GM21529 (cell line): ENCODE measurements around the gene HOXB6.

Source experiments
- ATAC-seq: cut with Tn5 transposase; IDR thresholded peaks from one replicate; pipeline ENCODE4 v1.9.1; 2021; ENCODE audit not compliant: unreplicated experiment

HOXB6 gene

DNA sequence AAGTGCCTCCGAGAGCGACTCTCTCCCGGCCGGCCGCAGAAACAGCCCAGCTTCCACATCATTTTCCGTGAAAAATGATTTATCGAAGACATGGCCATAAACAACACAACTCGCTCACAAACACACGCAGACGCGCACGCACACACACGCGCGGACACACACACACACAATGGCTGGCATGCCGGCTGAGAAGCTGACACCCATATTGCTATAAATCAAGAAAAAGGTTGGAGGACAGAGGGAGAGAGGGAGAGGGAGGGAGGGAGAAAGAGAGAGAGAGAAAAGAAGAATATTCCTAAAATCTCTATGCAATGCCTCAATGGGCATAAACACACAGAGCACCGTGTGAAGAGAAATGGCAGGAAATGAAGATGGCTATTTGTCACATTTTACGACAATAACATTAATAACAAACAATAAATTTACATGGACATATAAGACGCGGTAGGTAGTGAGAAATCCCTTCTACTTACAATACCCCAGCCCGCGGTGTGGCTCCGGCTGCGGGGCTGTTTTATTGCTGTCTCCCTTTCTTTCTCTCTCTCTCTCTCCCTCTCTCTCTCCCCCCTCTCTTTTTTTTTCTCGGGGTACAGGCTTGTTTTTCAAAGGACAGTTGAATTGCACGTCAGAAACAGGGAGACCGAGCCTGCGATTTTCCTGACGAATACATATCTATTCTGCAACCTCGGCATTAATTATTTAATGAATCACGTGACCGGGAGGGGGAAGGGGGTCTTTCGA is 36.1 kb downstream of the HOXB6 start:
- ATAC-seq: no peak

DNA sequence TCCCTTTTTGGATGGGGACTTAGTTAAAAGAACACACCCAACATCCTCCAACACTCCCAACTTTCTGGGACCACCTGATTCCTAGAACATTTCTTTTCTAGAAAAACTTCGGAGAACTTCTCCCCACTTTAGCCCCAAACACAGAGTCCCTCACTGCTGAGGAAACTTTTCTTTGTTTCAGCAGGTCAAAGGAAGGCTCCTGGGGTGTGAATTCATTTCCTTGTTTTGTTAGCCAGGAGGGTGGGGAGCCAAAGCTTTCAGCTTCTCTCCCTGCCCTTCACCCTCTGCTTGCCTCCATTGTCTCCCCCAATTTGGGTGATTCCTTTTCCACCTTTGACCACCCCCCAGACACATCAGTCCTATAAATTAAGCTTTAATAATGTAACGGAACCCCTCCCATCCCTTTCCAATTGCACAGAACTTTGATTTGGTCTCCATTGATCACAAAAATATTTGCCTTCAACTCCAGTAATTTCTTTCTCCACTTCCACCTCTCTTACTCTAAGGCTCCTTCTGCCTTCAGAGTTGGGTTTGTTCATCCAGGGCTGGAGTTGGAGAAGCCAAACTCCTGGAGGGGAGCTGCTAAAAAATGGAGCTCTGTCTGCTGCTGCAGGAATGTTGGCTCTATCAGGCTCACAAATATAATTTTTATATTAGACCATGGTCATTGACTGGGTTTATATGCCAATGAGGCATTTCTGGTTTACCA is 37.0 kb downstream of the HOXB6 start:
- no peak for ATAC-seq

DNA sequence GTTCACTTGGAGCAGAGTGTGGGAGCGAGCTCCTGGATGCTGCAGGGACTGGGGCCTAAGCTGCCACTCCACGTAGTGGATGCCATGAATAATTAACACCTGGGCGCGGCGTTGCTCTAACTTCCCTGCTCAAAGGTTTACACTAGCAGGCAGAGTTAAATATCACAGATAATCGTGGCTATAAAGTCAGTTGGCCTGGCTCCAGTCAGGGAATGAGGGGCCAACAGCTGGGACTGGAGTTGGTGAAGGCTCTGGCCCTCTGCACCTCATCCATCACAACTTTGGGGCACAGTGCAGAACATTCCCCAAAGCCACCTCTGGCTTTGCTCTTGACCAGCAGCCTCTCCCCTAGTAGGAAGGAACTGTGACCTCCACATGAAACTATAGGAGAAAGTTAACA is 37.6 kb downstream of the HOXB6 start:
- no peak for ATAC-seq

DNA sequence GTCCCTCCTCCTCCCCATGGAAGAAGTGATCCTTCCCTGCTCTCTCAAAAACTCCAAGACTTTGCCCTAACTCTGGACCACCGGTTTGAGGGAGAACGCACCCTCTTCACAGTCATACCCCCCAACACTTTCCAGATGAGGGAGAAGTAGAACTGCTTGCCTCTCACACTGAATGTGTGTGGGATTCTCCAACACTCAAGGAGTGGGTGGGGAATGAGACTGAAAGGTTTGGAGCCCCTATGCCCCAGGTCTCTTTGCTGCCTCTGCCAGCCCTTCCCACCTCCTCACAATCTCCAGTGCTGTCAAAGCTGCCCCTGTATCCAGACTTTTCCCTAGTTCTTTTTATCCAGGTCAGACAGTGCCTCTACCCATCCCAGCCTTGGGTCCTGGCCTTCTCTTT is 38.1 kb downstream of the HOXB6 start:
- ATAC-seq: no peak

DNA sequence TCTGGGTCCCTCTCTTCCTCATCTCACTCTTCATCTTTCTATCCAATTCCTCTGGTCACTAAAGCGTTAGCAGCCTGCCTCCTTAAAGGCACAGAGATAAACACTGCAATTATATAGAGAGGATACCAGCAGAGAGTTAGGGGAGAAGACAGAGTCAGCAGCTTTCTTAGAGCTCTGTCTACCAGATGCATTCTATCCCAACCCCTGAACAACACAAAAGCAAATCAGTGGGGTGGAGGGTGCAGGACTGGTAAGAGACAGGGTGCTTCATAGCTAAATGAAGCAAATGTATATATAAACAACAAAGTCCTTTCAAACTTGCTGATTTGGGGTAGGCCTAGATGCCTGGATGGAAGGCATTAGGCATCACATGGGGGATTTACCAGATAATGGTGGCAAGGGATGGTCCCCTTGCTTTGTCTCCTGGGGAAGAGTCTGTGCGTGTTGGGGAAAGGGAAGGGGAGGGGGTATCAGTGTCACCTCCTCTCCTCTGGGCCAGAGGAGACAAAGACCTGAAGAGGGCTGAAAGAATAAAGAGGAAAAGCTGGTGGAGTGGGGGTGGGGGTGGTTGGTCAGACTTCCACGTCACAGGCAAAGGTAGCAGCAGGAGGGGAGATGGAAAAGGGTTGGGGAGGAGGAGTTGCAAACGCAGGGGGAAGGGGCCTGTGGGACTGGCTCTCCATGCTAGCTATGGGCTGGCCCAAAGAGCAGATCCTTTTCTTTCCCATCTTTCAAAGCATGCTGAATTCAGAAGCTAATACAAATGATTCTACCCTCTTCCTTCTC is 38.7 kb downstream of the HOXB6 start:
- no peak for ATAC-seq

DNA sequence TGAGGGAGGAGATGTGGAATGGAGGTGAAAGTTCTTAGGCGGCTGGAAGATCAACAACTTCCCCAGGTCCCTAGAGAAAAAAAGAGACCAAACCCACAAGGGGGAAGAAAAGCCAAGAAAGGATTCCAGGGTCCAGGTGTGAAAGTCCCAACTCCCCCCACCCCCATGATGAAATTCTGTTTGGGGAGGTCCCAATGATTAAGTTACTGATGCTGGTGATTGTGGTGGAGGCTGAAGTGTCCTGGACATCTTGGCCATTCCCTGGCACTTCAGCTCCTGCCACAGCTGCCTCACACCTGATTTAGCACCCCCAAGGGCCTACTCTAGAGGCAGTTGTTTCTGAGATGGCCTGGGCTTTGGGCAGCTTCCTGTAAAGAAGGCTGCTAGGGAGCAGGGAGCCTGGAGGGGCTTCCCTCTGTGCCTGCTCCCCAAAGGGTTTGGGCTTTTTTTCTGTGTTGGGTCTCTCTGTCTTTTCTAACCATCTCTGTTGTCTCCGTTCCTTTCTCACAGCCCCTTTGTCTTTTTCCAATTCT is 39.7 kb downstream of the HOXB6 start:
- ATAC-seq: no peak

DNA sequence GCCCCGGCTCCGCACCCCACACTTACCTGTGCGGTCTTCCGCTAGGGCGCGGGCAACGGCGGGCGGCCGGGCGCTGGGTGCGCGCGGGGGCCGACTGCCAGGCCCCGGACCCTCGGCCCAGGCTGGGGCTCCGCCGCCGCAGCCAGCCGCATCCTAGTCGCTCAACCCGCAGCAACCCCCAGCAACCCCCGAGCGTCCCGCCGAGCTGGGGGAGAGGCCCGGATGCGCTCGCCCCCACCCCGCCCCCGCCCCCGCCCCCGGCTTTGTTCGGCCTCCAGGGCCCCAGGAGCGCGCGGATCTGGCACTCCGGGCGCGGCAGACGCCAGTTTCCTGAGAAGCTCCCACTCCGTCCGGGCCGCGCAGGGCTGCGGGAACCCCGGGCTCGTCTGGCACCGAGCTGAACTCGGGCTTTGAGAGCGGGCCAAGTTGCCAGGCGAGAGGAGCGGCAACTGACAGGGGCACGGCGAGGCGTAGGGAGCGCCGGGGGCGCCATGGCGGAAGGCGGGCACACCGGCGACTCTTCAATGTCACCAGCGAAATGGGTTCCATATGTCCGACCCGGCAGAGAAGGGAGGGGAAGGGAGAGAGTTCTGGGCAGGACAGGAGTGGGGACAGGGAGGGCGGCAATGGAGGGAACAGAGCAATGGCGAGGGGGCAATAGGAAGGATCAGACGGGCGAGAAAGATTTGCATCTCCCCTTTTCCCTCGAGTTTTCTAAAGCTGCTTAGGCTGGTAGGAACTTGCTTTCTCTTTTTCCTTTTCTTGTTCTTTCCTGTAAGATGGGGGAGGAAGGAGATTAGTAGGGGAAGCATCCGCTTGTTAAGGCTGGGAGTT is 40.4 kb downstream of the HOXB6 start:
- ATAC-seq: no peak

DNA sequence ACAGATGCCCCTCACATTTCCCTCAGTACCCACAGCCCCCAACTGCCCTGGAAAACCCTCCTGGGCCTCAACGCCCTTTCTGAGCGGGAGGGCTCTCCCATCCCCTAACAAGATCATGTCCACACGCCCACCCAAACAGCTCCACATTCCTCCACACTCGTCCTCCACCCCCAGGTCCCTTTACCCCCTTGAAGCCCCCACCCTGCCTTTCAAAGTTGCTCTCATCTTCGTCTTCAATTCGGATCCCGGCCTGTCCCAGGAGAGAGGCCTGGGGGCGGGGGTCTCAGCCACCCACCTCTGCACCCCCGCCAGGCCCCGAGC is 41.0 kb downstream of the HOXB6 start:
- ATAC-seq: no peak

DNA sequence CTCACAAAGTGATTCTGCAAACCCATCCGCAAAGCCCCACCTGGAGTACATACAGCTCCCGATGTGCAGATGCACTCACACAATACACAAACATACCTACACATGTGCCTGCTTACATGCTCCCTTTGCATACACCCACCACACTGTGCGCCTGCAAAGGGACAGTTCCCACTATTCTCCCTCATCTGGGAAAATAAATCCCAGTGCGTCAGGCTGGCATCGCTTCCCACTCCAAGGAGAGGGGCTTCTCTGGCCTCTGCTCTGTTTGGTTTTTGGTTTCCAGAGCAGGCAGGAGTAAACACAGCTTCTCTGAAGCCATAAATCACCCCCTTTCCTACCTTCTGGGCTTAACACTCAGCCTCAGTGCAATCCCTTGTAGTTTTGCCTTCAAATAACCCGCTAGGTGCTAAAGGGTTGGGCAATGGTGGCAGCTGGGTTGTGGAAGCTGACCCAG is 41.4 kb downstream of the HOXB6 start:
- no peak for ATAC-seq

DNA sequence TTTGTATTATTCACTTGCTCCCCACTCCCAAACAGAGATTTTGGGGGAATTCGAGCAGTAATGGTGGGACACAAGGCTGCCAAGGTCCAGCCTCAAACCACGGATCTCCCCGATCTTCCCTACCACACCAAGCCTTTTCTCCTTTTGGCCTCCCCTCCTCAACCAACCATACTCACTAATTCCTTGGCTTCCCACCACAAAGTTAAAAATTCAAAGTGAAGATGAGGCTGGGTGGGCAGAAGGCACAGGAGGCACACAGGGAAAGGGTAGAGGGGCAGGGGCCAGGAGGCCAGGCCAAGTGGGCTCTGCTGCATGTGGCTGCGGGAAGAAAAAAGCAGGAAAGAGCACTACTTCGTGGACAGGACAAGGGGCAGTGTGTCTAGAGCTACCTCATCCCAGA is 41.9 kb downstream of the HOXB6 start:
- no peak for ATAC-seq

DNA sequence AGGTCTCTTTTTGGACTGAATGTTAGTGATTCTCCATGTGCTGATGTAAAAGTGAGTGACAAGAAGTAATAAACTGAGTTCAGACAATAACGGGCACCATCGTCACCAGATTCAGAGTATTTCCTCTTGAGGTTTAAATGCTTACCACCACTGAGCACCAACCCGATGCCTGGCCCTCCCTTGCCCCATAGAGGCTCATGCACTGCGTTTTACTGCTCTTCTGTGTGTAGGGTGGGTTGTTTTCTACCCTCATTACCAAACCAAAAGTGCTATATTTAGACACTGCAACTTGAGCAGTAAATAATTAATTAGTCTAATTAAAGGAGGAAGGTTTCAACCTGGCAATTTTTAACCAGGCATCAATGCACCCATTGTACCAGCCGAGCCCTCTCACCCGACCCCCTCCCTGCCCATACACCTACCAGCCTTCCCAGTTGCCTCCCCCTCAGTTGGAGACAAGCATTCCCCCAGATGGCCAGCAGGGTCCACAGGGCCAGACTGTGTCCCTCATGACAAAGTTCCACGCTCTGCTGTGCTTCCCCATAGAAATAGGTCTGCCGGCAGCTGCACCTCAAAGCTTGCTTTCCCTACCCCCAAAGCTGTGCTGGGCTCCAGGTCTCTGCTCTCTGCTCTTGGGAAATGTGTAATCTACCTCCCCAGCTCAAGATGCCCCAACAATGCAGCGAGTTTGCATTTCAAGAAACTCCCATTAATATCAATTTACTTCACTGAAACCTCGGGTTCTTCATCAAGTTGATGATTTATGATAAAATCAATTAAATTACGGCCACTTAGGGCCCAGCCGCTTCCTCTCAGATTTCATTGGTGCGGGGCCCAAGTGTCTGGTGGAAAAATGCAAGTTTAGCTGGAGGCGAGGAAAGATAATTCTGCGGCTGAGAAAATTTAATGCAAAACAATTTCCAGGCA is 42.6 kb downstream of the HOXB6 start:
- ATAC-seq: no peak

DNA sequence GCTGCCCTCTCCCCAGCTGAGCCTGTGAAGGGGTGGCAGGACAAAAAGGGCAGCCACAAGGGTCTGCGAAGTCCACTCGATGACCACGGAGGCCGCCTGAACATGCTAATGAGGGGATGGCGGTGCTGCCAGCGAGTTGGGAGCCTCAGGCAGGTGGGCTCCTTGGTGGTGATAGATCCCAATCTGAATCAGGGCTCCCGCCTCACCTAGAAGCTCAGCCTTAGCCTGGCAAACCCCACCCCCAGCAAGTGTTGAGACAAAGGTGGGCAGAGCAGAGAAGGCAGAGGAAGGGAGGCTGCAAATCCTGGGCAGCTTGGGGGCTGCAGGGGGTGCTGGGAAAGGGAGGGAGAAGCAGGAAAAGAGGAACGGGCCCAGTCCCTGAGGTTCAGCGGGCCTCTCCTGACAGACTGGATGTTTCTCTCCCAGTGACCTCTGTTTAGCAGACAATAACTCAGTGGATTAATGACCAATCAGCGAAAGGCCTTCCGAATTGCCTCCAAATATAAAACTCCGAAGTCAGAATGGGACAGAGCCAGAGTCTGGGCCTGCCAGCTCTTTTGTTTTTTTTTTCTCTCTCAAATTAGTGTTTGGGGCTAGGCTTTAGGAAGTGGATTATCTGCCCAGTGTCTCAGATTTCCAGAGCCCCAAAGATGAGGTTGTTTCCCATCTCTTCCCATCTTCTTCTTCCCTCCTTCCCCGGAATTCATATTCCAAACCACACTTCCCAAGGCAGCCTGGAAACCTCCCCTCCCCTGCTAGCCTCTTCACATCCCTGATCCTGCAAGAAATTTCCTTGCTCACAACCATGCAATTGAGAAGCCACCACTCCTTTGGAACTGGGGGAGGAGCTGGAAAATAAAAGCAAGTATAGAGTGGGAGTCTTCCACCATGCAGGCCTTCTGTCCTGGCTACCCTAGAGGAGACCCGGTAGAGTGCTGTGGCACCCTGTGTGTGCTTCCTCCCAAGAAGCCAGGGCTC is 44.7 kb downstream of the HOXB6 start:
- ATAC-seq: no peak

DNA sequence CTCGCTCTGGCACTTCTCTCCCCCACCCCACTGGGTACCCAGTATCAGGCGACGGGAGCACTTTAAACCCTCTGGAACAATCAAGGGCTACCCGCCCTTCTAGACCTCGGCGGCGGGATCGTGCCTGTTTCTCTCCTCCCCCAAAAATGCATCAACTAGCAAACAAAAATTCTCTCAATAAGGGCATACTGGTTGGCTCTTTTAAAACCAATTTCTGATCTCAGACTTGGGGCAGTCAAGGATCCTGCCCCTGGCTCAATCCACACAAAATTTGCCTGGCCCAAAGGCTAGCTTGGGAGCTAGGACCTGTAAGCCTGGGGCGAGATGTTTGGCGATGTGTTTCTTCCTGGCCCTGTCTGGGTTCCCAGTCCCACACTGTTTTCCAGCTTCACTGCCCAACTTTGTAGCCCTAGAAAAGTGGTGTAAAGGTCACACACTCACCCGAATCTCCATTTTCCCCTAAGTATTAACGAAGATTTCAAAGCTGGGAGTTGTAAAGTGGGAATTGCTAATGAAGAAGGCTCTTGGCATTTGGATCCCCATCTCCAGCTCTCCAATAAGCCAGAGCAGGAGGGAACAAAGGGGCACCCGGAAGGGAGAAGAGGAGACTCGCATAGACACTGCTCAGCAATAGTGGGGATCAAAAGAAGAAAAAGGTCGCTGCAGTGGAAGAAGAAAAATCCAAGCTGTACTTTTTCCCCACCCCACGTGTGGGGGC is 45.5 kb downstream of the HOXB6 start:
- ATAC-seq: no peak

DNA sequence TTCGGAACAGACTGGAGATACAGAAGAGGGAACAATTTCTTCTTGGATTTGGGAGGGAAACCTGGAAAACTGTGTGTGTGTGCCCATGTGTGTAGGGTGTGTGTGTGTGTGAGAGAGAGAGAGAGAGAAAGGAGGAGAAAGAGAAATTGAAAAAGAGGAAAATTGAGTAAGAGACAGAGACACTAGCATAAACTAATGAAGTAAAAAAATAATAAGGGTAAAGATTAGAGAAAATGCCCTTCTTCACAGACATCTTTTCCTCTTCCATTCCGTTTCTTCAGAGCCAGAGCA is 46.0 kb downstream of the HOXB6 start:
- ATAC-seq: no peak

DNA sequence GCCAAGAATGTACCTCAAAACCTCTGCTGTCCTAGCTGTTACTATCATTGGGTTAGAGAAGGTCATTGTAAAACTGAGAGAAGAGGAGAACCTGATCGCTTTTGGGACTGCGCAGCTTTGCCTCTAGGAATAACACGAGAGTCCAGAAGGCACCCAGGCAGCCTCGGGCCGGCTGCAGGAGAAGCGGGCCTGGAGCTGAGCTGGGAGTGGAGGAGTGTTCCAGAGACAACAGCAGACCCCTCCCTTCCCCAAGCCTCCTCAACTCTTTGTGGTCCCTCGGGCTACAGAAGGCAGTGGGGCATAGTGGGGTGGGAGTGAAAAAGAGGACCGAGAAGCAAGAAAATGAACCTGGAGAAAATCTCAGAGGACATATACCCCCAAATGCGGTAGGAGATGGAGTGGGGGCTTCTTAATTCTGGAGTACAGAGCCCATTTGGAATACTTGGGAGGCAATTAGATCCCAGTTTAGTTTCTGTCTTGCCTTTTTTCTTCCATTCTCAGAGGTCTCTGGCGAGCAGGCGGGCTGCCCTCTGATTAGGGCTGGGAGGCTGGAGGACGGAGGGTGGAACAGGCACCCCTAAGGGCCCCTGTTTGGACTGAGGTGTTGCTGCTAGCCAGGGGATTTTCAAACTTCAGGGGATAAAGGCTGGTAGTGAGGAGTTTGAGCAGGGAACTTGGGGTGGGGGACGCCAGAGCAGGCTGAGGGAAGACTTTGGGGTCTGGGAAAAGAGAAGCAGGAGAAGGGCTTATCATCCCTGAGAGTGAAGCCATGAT is 46.5 kb downstream of the HOXB6 start:
- ATAC-seq: no peak

DNA sequence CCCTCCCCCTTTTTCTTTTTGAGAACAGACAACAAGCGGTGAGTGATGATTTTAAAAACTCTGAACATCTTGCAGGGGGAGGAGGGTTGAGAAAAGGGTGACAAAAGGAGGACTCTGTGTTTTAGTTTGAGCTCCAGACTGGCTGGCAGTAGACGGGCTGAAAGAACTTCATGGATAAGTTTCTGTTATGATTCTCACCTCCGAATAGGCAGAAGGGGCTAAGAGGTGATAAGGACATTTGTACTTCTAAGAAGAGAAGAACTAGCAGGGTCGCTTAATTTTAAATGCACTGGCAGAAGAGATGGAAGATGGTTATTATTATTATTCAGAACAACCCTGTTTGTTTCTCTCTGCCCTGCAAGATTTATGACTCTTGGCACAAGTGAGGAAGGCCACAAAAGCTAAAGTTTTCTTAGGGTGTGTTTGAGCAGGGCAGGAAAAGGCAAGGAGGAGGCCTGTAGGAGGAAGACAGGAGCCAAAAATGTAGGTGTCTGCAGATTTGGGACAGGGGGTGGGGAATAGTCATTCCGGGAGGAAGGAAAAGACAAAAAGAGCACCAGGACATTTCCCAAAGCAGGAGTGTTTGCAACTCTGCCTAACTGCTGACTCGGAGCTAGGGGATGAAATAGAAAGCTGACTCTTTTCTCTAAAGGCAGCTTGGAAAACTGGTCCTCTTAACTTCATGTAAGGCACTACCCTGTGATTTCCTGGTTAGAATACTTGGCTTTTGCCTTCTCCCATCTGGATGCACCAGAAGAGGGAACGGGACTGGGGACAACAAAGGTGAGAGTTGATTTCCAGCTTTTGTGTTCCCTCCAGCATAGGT is 48.0 kb downstream of the HOXB6 start:
- no peak for ATAC-seq

DNA sequence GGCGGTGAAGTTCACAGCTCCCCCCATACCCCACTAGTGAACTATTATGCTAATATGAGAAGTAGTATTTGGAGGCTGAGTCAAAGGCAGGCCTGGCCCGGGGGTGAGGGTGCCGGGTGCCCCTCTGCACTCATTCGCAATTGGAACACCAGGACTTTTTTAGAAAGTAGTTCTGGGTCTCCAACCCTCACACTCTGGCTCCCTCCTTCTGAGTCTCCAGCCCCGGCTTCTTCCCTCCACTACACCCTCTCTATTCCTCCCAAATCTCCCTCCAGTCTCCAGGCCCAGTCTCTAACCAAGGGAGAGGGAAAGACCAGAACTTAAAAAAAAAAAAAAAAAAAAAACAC is 48.6 kb downstream of the HOXB6 start:
- no peak for ATAC-seq
